Right renal cortex interstitium (tissue), 3 donors: Measurements from ENCODE around the gene KLHL42. TPM values are rescaled to one million over a fixed set of nuclear protein-coding genes. Genes with fewer than 3 reads are reported as not detected.

ENCODE experiments used
- DNase-seq, 3 donors: peaks; one replicate each; pipeline ENCODE4 v3.0.0-alpha.2; 2013; ENCODE audit warnings: low read depth in 3 of 3, low spot score in 2 of 3
- polyA plus RNA-seq, 3 donors: library from polyadenylated mRNA; unstranded; fragments of 120-200 nt; gene quantifications; one replicate each; pipeline ENCODE4 v1.2.1, GENCODE V29; 2013; ENCODE audit not compliant: insufficient read length in 3 of 3

KLHL42 gene
- polyA plus RNA-seq, 3 donors = 28.0 to 32.8 (median 30.5) TPM

DNA sequence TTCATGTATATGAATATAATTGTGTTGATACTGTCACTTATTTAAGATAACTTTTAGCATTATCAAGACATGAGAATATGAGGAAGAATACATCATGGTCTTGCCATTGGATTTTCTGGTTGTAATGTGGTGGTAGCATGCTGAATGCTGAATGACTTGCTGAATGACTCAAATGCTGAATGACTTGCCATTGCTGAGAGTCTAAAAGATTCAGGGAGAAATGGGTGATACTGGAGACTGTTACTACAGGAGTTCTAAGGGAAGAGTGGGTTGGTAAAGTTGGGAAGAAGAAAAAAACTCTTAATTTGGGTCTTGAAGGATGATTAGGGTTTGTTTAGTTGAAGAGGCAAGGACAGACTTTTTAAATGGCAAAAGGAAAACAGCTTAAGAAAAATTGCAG, 72.1 kb downstream of the KLHL42 start:
- DNase-seq = no peak

Other genes with a start within 250 kb of the KLHL42 start
- gene REP15, start 83.8 kb upstream of the KLHL42 start, polyA plus RNA-seq = 1 to 10 TPM; 2.5 to 2.9 (median 2.8) TPM
- gene MRPS35, start 69.4 kb upstream of the KLHL42 start, polyA plus RNA-seq = 10 to 100 TPM; 80.9 to 89.9 (median 87.3) TPM
- gene MANSC4, start within 50 bp of the KLHL42 start, polyA plus RNA-seq = under 1 TPM in 2 of 3 donors, not detected in 1; 0.24 to 0.25 TPM
- 1 to 10 TPM in 2 of 3 donors, under 1 TPM in 1; 0.83 to 1.3 (median 1.0) TPM for gene PTHLH, start 192.5 kb downstream of the KLHL42 start, polyA plus RNA-seq